ENCODE results near the gene CFAP206.

GRCh38 chr6:87397656-87398055 is 10.1 kb upstream of the CFAP206 start:
- TF ChIP-seq, protein P1, sequence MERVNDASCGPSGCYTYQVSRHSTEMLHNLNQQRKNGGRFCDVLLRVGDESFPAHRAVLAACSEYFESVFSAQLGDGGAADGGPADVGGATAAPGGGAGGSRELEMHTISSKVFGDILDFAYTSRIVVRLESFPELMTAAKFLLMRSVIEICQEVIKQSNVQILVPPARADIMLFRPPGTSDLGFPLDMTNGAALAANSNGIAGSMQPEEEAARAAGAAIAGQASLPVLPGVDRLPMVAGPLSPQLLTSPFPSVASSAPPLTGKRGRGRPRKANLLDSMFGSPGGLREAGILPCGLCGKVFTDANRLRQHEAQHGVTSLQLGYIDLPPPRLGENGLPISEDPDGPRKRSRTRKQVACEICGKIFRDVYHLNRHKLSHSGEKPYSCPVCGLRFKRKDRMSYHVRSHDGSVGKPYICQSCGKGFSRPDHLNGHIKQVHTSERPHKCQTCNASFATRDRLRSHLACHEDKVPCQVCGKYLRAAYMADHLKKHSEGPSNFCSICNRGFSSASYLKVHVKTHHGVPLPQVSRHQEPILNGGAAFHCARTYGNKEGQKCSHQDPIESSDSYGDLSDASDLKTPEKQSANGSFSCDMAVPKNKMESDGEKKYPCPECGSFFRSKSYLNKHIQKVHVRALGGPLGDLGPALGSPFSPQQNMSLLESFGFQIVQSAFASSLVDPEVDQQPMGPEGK (CRISPR knock-in tag; IDR thresholded peaks at IDR 0.05; ENCODE audit: borderline replicate concordance) = no peak
- TF ChIP-seq SNAI2 (CRISPR knock-in tag; IDR thresholded peaks at IDR 0.05) (no peak), ZNF8 (CRISPR knock-in tag; IDR thresholded peaks at IDR 0.05) (no peak), OSR1 (CRISPR knock-in tag; IDR thresholded peaks at IDR 0.05) (no peak), RARB (CRISPR knock-in tag; IDR thresholded peaks at IDR 0.05) (no peak), ARNTL (CRISPR knock-in tag; IDR thresholded peaks at IDR 0.05; ENCODE audit: borderline replicate concordance, low read depth) (no peak), ISL1 (CRISPR knock-in tag; IDR thresholded peaks at IDR 0.05) (no peak), PPARA (CRISPR knock-in tag; IDR thresholded peaks at IDR 0.05; ENCODE audit: borderline replicate concordance) (no peak), ZFP3 (CRISPR knock-in tag; IDR thresholded peaks at IDR 0.05) (no peak), ESRRG (CRISPR knock-in tag; IDR thresholded peaks at IDR 0.05) (no peak)
